GM19238 (cell line): ENCODE data around the gene SUMO4.
A peak's percentile ranks its signal among the peaks of the same experiment; 100 is the strongest.
"Not testable (repeated sequence)": the region's sequence is repeated elsewhere in the genome, so short reads cannot be mapped to it uniquely, and the experiment has no call there.

Source experiments
- DNase-seq: peaks from one replicate; pipeline ENCODE4 v3.0.0; 2011; ENCODE audit warnings: low spot score; ENCODE audit not compliant: insufficient read length

The SUMO4 gene

GRCh38 chr6:149431905-149432775, 32.1 kb downstream of the SUMO4 start:
- DNase-seq = peak; percentile 73

GRCh38 chr6:149433405-149433804, 33.3 kb downstream of the SUMO4 start:
- no peak for DNase-seq

DNA sequence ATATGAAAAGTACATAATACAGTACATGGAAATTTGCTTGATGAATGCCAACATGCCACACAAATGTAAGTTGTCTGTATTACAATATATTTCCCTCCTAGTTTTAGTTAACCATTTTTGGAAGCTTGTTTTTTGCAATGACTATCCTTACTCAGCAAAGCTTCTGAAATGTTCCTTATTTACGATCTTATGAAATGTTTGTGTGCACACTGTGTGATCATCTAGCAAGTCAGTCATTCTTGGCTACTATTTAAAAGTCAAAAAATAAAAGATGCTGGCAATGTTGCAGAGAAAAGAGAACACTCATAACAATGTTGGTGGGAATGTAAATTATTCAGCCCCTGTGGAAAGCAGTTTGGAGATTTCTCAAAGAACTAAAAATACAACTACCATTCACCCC, 33.8 kb downstream of the SUMO4 start:
- no peak for DNase-seq

GRCh38 chr6:149435919-149436586, 36.0 kb downstream of the SUMO4 start:
- DNase-seq = no peak

- no peak for DNase-seq
Measured at GRCh38 chr6:149436647-149437046, 36.6 kb downstream of the SUMO4 start.

DNA sequence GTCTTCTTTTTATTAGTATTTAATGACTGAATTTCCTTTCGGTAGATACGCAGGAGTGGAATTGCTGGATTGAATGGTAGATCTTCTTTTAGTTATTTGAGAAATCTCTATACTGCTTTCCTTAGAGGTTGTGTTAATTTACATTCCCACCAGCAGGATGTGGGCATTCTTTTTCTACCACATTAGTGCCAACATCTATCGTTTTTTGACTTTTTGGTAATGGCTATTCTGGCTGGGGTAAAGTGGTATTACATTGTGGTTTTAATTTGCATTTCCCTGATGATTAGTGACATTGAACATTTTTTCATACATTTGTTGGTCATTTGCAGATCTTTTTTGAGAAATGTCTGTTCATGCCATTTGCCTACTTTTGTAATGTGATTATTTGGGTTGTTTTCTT, 37.1 kb downstream of the SUMO4 start:
- DNase-seq = no peak

- DNase-seq = no peak
Measured at GRCh38 chr6:149438855-149439254, 38.8 kb downstream of the SUMO4 start.

DNA sequence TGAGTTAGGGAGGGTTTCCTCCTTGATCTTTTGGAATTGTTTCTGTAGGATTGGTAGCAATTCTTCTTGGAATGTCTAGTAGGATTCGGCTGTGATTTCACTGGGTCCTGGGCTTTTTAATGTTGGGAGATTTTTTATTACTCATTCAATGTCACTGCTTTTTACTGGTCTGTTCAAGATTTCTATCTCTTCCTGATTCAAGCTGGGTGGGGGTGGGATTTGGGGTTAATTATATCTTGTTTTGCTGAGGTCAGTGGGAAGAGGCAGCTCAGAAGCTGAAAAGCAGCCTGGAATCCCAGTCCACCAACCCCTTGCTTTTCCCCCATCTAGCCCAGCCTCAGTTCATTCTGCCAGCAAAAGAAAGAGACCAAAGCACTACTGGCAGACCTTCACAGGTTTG, 39.6 kb downstream of the SUMO4 start:
- no peak for DNase-seq

DNA sequence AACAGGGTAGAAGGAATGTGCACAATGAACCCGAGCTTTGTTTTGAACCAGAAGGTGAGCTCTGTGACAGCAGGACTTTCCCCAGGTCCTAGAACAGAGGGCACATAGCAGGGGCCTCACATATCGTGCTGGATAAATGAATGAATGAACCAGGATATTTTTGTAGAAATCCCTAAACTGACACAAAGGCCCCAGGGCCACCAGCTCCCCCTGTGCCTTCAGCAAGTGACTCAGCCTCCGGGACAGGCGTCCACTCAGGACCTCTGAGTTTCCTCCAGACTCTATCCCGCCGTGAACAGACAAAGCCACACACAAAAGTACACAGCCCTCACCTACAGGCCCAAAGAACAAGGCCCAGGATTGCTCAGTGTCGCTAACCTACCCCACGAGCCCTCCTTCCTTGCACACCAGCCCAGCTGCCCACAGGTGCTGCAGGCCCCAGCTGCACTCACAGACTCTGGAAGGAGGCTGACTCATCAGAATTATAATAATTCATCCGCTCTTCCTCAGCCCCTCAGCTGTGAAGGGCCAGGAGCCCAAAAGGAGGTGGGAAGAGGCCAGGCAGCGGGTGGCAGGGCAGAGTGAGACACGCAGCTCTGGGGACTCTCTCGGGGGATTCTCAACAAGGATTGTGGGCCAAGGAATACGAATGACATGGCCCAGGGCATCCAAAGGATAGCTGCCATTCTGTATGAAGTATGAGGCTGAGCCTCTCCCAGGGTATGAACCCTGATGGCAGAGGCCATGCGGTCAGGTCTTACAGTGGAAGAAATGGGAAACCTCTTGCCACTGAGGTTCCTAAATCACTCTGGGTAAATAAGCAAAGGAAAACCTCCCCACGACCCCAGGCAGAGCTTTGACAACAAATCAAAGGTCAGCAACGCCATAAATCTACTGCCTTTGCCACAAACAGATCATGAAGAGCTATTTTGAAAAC, 40.9 kb downstream of the SUMO4 start:
- DNase-seq = no peak

DNA sequence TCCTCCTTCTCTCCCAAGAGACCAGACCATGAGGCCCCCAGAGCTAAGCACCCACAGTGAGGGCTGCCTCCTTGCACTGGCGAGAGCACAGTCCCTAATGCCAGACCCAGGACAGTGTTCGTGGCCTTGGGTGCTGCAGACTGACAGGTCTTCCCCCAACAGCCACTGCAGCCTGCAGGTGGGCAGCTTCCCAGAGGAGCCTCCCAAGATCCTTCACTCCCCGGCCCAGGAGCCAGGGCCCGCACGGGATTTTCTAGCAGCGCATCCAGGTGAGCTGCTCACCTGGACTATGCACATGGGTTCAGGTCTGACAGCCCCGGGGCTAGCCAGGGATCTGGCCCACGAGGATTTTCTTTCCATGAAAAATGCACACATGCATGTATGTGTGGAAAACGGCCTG, 41.7 kb downstream of the SUMO4 start:
- DNase-seq = no peak

DNA sequence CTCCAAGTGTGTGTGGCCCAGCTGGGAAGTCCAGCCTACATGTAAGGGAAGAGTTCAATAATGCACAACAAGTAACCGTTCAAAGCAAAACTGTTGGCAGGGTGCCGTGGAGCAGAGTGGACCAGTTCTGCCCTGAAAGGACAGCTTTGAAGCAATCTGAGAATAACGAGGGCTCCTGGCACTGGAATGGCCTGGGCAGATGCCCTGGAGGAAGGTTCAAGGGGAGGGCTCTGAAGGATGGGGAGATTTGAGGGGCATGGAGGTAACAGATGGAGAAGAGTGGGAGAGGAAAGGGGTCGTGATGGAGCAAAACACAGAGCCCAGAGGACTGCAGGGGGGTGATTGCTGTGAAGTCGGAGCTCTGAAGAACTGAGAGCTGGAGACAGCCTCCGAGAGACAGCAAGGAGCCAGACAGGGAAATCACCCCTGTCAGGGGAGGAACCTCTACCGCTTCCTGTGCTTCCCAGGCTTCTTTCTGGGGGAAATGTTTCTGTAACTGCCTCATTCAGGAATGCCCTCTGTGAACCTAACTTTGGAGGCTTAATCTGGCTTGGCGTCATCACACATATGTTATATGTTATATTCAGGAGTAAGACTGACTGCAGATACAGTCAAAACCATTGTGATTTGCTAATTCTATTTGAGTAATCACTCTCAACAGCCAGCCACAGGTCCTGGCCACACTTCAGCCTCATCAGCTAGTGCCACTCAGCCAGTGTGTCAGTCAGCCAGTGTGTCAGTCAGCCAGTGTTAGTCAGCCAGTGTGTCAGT, 43.5 kb downstream of the SUMO4 start:
- no peak for DNase-seq

DNA sequence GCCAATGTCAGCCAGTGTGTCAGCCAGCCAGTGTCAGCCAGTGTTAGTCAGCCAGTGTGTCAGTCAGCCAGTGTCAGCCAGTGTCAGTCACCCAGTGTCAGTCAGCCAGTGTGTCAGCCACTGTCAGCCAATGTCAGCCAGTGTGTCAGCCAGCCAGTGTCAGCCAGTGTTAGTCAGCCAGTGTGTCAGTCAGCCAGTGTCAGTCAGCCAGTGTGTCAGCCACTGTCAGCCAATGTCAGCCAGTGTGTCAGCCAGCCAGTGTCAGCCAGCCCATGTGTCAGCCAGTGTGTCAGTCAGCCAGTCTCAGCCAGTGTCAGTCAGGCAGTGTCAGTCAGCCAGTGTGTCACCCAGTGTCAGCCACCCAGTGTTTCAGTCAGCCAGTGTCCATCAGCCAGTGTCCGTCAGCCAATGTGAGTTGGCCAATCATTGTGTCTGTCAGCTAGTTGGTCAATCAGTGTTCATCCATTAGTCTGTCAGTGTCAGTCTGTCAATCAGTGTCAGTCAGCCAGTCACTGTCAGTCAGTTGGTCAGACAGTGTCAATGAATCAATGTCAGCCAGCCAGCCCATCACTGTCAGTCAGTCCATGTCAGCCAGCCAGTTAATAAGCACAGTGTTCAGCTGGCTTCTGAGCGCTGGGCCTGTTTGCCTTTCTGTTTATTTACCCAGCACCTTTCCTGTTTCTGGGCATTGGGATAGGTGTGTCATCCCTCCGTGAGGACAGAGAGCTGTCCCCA, 44.5 kb downstream of the SUMO4 start:
- not testable (repeated sequence) for DNase-seq

GRCh38 chr6:149445095-149445466, 45.0 kb downstream of the SUMO4 start:
- DNase-seq = no peak

- DNase-seq = no peak
Measured at GRCh38 chr6:149445573-149445972, 45.5 kb downstream of the SUMO4 start.

GRCh38 chr6:149446791-149447376, 46.8 kb downstream of the SUMO4 start:
- DNase-seq = no peak

DNA sequence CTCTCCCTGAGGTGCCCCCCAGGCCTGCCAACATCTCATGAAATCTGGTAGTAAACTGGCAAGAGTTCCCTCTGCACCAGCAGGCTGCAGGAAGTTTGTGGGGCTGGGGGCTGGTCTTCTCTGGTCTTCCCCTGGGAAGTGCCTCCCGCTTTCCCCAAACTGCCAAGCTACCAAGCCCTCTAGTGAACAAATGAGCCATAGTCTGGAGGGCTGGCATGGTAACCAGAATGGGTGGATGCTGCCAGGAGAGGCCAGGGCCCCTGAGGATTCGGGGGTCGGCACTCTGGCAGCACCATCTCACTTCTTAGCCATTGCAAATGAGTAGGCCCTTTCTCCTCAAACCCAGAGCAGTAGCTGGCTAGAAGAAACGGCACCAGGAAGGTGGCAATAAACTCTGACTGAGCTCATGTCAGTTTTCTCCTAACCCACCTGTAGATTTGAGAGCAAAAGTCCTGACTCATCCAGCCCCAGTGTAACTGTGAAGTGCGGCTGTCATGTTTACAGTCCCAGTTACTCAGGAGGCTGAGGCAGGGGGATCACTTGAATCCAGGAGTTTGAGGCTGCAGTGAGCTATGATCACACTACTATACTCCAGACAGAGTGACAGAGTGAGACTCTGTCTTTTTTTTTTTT, 48.9 kb downstream of the SUMO4 start:
- DNase-seq = no peak

- no peak for DNase-seq
Measured at GRCh38 chr6:149449831-149450678, 50.0 kb downstream of the SUMO4 start.
